GM18951 (cell line): ENCODE results near the gene TUFT1.

Experiments
- POLR2A ChIP-seq: IDR thresholded peaks from 4 replicates; pipeline ENCODE4 v1.6.1; 2011; ENCODE audit warnings: mild to moderate bottlenecking; ENCODE audit not compliant: insufficient read length, insufficient read depth; ENCODE audit errors: extremely low read depth
- in situ Hi-C: fragments of 300-500 bp; cut with MboI; formaldehyde crosslinking; loops from one replicate; pipeline ENCODE4 v1.12.0; 2022; ENCODE audit warnings: low sequenced_read_pairs, mixed read lengths, inconsistent platforms; ENCODE audit not compliant: unreplicated experiment

The TUFT1 gene

DNA sequence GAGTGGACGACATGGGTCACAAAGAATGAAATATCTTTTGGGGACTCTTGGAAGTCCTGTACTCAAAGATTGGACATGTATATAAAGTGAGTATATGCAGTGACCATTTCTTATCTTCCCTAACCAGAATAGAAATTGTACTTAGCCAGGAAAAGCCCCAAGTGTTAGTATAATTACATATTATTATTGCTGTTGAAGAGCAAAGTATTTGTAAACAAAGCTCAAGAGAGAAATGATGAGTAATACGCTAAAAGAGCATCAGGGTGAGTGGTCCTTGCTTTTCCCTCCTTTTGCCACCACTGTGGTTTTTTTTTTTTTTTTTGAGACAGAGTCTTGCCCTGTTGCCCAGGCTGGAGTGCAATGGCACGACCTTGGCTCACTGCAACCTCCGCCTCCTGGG, 35.4 kb upstream of the TUFT1 start:
- in situ Hi-C loops: no loop called here

DNA sequence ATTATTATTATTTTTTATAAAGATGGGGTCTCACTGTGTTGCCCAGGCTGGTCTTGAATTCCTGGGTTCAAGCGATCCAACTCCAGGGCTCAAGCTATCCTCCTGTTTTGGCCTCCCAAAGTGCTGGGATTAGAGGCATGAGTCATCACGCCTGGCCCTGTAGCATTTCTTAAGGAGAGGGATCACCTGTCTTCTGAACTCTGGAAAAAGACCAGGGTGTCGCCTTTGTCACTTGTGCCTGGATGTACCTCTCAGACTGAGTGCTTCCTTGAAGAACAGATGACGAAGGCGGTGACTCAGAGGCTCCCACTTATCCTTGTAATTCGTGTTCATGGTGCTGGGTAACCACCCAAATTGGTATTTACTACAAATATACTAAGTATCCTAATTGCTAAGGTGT, 31.3 kb upstream of the TUFT1 start:
- in situ Hi-C loops: no loop called here
- no peak for TF ChIP-seq POLR2A

More for the DNA sequence above, 35.4 kb upstream of the TUFT1 start:
- no peak for TF ChIP-seq POLR2A

DNA sequence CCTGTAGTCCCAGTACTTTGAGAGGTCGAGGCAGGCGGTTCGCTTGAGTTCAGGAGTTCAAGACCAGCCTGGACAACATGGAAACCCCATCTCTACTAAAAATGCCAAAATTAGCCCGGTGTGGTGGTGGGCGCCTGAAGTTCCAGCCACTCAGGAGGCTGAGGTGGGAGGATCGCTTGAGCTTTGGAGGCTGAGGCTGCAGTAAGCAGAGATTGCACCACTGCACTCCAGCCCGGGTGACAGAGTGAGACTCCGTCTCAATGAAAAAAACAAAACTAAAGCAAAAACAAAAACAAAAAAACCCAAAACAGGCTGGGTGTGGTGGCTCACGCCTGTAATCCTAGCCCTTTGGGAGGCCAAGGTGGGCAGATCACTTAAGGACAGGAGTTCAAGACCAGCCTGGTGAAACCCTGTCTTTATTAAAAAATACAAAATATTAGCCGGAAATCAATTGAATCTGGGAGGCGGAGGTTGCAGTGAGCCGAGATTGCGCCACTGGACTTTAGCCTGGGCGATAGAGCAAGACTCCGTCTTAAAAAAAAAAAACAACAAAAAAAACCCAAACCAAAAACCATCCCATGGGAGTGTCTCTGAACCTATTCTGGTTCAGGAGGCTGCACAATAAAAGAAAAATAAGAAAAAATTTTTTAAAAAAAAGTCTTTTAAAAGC, 30.6 kb upstream of the TUFT1 start:
- no peak for TF ChIP-seq POLR2A
- in situ Hi-C loops: no loop called here

DNA sequence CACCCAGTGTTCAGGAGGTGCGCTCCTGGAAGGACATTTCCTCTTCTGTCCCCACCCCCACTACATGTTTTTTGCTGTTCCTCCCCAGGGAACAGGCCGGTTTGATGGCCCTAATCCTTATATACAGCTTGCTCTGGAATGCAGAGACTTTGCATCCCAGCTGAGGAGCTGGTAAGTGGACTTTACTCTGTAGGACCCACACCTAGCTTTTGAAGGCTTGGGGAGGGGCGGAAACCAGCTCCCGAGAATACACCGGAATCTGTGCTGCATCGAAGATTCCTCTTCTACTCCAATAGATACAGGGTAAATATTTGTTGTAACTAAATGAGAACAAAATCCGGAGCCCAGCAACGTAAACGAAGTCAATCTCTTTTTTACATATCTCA, 30.1 kb upstream of the TUFT1 start:
- in situ Hi-C loops: no loop called here
- TF ChIP-seq POLR2A: no peak

DNA sequence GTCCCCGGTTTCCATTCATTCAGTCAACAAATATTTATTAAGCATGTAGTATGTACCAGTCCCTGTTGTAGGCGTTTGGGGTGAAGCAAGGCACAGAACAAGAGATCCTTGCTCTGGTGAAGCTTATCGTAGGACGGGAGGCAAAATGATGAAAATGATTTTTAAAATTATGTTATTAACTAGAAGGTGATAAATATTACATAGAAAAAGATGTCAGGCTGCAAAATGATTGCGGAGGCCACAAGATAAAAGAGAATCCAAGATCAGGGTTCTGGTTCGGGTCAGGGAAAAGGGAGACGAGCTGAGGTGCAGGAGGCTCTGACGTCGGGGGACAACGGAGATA, 29.5 kb upstream of the TUFT1 start:
- in situ Hi-C loops: no loop called here
- TF ChIP-seq POLR2A: no peak

DNA sequence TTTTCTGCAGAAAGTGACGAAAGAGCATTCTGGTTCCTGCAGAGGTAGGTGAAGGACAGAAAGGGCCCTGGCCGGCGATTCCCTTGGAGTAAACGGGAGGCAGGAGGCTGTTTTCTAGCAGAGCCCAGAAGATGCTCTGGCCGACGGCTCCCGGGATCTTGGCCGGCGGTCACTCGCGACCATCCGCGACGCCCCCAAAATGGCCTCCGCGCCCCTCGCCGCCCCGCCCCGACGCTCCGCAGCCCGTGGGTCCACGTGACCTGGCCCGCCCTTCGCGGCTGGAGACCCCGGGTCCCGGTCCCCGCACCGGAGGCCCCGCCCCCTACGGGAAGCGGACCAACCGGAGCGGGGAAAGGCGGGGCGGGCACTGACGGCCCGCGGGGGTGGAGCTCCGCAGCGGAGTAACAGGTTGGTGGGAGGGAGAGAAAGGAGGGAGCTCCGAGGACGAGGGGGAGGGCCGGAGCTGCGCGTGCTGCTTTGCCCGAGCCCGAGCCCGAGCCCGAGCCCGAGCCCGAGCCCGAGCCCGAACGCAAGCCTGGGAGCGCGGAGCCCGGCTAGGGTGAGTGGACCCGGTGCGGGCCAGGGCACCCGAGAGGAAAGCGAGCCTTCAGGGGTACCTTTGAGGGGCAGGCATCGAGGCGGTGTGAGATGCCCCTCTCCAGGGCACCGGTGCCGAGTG, 29.0 kb upstream of the TUFT1 start, which contains the start of gene CGN:
TSS of gene CGN (plus strand) at position 431 of the 679 bp plus-strand sequence. CDS start 7,133 bp downstream, outside the sequence.
- TF ChIP-seq POLR2A: no peak
- in situ Hi-C loops: no loop called here

DNA sequence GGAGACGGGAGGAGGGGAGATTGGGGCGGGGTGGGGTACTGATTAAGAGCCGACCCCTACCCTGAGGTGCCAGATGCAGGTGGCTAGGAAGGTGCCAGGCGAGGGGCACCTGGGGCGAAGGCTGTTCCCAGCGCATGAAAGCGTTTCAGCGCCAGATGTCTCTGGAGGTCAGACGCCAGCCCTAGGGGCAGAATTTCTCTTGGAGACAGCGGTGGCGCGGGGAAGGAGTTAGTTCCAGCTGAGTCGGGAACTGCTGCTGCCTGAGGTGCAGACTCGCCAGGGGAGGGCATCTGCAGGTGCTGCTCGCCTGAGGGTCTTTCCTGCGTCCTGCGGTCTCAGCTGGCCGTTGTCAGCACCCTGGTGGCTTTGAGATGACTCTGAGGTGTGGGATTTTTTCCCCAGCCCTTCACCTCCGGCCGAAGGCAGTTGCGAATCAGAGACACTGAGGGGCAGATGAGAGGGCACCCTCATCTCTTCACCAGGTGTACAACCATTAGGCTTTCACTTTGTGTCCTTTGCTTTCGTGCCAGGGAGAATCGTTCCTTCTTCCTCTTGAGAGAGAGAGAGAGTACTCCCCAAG, 28.4 kb upstream of the TUFT1 start:
- TF ChIP-seq POLR2A: no peak

DNA sequence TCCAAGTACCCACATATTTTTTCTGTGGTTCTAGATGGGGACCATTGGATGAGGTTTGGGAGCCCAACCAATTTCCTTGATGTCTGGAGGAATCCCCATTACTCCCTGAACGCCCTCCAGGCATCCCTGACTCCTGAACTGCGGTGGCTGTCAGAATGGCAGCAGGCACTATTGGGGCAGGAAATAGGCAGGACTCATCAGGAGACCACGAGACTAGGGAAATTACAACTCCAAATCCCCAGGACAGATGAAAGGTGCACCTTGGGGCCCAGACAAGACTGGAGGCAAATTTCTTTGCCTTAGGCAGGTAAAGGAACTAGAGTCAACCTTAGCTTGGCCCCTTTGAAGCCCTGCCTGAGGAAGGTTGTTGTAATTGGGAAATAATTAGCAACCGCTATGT, 27.8 kb upstream of the TUFT1 start:
- TF ChIP-seq POLR2A: no peak
- in situ Hi-C loops: no loop called here

More for the DNA sequence above, 28.4 kb upstream of the TUFT1 start:
- in situ Hi-C loops: no loop called here

DNA sequence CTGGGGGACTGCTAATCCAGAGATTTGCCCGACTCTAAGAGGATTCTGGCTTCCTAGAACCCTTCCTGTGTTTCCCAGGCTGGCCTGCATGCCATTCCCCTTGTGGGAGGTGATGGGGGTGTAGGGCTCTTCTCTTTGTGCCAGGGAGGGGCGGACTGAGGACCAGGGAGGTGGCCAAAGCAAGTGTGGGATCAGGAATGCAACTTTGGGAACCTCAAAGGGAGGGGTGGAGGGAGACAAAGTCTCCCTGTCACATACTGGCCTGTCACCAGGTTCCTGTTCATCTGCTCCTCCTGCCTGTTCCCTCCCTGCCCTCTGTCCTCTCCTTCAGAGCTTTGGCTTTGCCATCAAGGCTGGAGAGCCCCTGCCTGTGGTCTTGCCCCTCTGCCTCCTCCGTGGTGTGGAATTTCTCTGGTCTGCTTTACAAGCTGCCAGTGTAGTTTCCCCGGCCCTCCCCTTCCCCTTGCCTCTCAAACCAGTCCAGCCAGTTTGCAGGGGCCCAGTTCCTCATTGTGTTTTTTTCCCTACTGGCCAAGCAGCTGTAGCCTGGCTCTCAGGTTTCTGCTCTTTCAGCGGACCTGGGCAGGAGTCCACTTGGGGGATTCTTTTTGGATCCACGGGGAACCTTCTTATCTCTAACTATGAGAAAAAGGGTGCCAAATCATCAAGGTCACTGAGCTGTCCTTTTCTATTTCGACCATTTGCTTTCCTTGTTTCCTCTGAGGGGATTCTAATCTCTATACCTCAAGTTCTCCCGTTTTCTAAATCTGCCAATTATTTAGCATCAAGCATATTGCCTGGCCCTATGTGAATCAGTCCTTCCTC, 27.1 kb upstream of the TUFT1 start:
- in situ Hi-C loops: no loop called here
- no peak for TF ChIP-seq POLR2A

DNA sequence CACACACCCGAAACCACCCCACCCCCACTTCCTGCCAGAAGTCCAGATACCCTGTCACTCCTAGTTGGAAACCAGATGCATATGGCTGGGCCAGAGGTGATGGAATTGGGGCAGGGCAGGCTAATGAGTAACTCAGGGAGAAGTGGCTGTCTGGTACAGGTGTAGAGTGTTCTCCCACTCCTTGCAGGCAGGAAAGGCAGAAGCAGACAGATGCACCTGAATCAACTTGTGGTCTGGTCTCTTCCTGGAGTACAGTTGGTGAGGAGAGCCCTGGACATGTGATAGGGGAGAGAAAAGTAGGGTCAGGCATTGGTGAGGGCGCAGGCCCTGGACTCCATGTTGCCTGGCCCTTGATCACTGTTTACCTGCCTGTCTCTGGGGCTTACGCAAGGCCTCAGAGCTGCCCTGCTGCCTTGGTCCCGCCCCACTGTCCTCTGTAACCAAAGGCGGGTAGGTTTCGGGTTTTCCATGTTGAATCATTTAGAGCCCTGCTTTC, 26.4 kb upstream of the TUFT1 start:
- in situ Hi-C loops: no loop called here
- TF ChIP-seq POLR2A: no peak

DNA sequence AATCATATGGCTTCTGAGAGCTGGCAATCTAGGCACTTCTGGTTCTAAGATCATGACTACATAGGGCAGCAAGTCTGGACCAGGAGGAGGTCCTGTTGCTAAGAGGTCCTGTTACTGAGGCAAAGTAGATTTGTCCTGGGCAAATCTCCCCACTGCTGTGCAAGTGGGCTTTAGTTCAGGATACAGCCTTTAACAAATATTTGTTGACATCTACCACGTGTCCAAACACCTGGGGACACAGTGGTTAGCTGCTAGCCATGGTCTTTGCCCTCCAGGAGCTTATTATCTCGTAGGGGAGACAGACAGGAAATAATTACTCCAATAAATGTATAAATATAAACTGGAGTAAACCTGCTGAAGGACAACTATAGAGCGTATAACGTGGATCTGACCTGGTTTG, 25.7 kb upstream of the TUFT1 start:
- TF ChIP-seq POLR2A: no peak
- in situ Hi-C loops: no loop called here

DNA sequence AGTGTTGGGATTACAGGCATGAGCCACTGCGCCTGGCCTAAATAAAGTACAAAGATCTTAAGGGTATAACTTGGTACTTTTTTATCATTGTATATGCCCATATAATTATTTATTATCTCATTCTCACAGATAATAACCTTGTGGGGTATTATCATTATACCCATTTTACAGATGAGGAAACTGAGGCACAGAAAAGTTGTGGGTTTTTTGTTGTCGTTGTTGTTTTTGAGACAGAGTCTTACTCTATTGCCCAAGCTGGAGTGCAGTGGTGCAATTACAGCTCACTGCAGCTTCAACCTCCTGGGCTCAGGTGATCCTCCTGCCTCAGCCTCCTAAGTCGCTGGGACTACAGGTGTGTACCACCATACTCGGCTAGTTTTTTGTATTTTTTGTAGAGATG, 24.8 kb upstream of the TUFT1 start:
- no peak for TF ChIP-seq POLR2A
- in situ Hi-C loops: no loop called here

DNA sequence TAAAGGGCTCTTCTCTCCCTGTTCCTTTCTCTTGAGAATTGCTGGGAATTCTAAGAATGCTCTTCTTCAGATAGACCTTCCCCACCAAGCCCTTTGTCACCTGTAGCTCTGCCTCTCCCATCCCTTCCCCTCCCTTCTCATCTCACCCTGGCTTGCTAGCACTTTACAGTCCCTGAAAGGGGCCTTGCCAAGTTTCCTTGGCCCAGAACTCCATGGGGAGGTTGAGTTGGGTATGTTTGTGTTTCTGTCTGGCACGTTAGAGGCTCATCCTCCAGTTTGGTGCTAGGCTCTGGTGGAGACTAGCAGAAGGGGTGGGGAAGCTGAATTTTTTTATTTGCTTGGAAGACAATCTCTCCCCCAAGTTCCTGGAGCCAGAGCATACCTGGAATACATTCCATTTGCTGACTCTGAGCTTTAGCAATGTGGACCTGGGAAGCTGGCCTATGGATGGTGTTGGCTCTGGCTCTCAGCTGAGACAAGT, 24.0 kb upstream of the TUFT1 start:
- in situ Hi-C loops: no loop called here

More for the DNA sequence above, 24.0 kb upstream of the TUFT1 start:
- no peak for TF ChIP-seq POLR2A
